ENCODE data around the gene PLEK2. TPM values are rescaled to one million over a fixed set of nuclear protein-coding genes. Genes with fewer than 3 reads are reported as not detected.
A peak's percentile ranks its signal among the peaks of the same experiment; 100 is the strongest.

Gene PLEK2
- total RNA-seq, 2 experiments from 2014 or later: 2.6 to 4.1 TPM

GRCh38 chr14:67393689-67394088, 18.3 kb downstream of the PLEK2 start:
- H3K4me3 Mint-ChIP-seq: no peak overlapping the region
- no peak for DNase-seq
- intact Hi-C loops (cut with micrococcal nuclease): no loop called here
- POLR2A ChIA-PET: no interaction called here
- CTCF ChIA-PET: interaction anchor here (0.8 to 1.8 kb wide), 2 partner anchors 108 to 178 kb away, joined by 3 to 6 read pairs; no protein-coding TSS in a partner anchor
- H3K36me3 Mint-ChIP-seq: no peaks in the 10 kb centered on the region
- no peaks in the 10 kb centered on the region for H3K9me3 Mint-ChIP-seq
- H3K27me3 Mint-ChIP-seq: no peaks in the 10 kb centered on the region
- peaks cover 7% of the 10 kb centered on the region for H3K4me1 Mint-ChIP-seq (ENCODE audit: low read depth)
- no peak overlapping the region for H3K27ac Mint-ChIP-seq

- intact Hi-C loops (cut with micrococcal nuclease): no loop called here
- no peaks in the 10 kb centered on the region for H3K27me3 Mint-ChIP-seq
- no peak overlapping the region for H3K4me3 Mint-ChIP-seq
- H3K36me3 Mint-ChIP-seq: no peaks in the 10 kb centered on the region
- peaks cover 7% of the 10 kb centered on the region for H3K4me1 Mint-ChIP-seq (ENCODE audit: low read depth)
- no peak overlapping the region for H3K27ac Mint-ChIP-seq
- ChIA-PET POLR2A (no interaction called here), CTCF (interaction anchor here (1.8 kb wide), 1 partner anchor 178 kb away, joined by 6 read pairs; no protein-coding TSS in a partner anchor)
- DNase-seq: no peak
- H3K9me3 Mint-ChIP-seq: no peaks in the 10 kb centered on the region
Observed at GRCh38 chr14:67392800-67393199, 19.2 kb downstream of the PLEK2 start.

GRCh38 chr14:67392123-67392522, 19.8 kb downstream of the PLEK2 start:
- POLR2A ChIA-PET: no interaction called here
- CTCF ChIA-PET: interaction anchor here (1.4 kb wide), 1 partner anchor 227 kb away, joined by 3 read pairs; no protein-coding TSS in a partner anchor
- no peak for DNase-seq
- peaks cover 2% of the 10 kb centered on the region for H3K36me3 Mint-ChIP-seq
- intact Hi-C loops (cut with micrococcal nuclease): no loop called here
- H3K27ac Mint-ChIP-seq: no peak overlapping the region
- H3K4me1 Mint-ChIP-seq (ENCODE audit: low read depth): peaks cover 7% of the 10 kb centered on the region
- H3K9me3 Mint-ChIP-seq: no peaks in the 10 kb centered on the region
- H3K4me3 Mint-ChIP-seq: no peak overlapping the region
- no peaks in the 10 kb centered on the region for H3K27me3 Mint-ChIP-seq

GRCh38 chr14:67391268-67391667, 20.7 kb downstream of the PLEK2 start:
- no peak overlapping the region for H3K27ac Mint-ChIP-seq
- peaks cover 9% of the 10 kb centered on the region for H3K36me3 Mint-ChIP-seq
- intact Hi-C loops (cut with micrococcal nuclease): no loop called here
- no peak overlapping the region for H3K4me3 Mint-ChIP-seq
- DNase-seq: no peak
- H3K4me1 Mint-ChIP-seq (ENCODE audit: low read depth): peaks cover 7% of the 10 kb centered on the region
- ChIA-PET CTCF (interaction anchor here (1.4 to 1.6 kb wide), 2 partner anchors 28 to 228 kb away, joined by 3 read pairs; no protein-coding TSS in a partner anchor), POLR2A (no interaction called here)
- H3K9me3 Mint-ChIP-seq: no peaks in the 10 kb centered on the region
- H3K27me3 Mint-ChIP-seq: no peaks in the 10 kb centered on the region

GRCh38 chr14:67389811-67390534, 22.0 kb downstream of the PLEK2 start:
- Mint-ChIP-seq H3K36me3 (peaks cover 20% of the 10 kb centered on the region), H3K27ac (no peak overlapping the region), H3K4me1 (ENCODE audit: low read depth) (peaks cover 7% of the 10 kb centered on the region), H3K27me3 (no peaks in the 10 kb centered on the region), H3K4me3 (no peak overlapping the region), H3K9me3 (no peaks in the 10 kb centered on the region)
- intact Hi-C loops (cut with micrococcal nuclease): no loop called here
- CTCF ChIA-PET: interaction anchor here (1.6 kb wide), 1 partner anchor 29 kb away, joined by 3 read pairs; no protein-coding TSS in a partner anchor
- POLR2A ChIA-PET: no interaction called here
- no peak for DNase-seq

GRCh38 chr14:67389275-67389674, 22.7 kb downstream of the PLEK2 start:
- peaks cover 27% of the 10 kb centered on the region for H3K36me3 Mint-ChIP-seq
- ChIA-PET CTCF (no interaction called here), POLR2A (no interaction called here)
- intact Hi-C loops (cut with micrococcal nuclease): no loop called here
- H3K27me3 Mint-ChIP-seq: no peaks in the 10 kb centered on the region
- peaks cover 7% of the 10 kb centered on the region for H3K4me1 Mint-ChIP-seq (ENCODE audit: low read depth)
- no peak for DNase-seq
- H3K27ac Mint-ChIP-seq: no peak overlapping the region
- H3K9me3 Mint-ChIP-seq: no peaks in the 10 kb centered on the region
- no peak overlapping the region for H3K4me3 Mint-ChIP-seq

GRCh38 chr14:67387195-67387594, 24.8 kb downstream of the PLEK2 start:
- Mint-ChIP-seq H3K9me3 (no peaks in the 10 kb centered on the region), H3K27me3 (no peaks in the 10 kb centered on the region), H3K27ac (no peak overlapping the region), H3K36me3 (peaks cover 41% of the 10 kb centered on the region), H3K4me1 (ENCODE audit: low read depth) (peaks cover 10% of the 10 kb centered on the region), H3K4me3 (no peak overlapping the region)
- DNase-seq: no peak
- CTCF ChIA-PET: interaction anchor here (0.8 to 2.0 kb wide), 2 partner anchors 28 to 184 kb away, joined by 3 to 7 read pairs; partner anchors contain the start of genes ATP6V1D and EIF2S1
- intact Hi-C loops (cut with micrococcal nuclease): no loop called here
- POLR2A ChIA-PET: no interaction called here

GRCh38 chr14:67385618-67386017, 26.3 kb downstream of the PLEK2 start:
- Mint-ChIP-seq H3K27me3 (no peaks in the 10 kb centered on the region), H3K36me3 (peaks cover 50% of the 10 kb centered on the region), H3K4me3 (no peak overlapping the region), H3K4me1 (ENCODE audit: low read depth) (peaks cover 4% of the 10 kb centered on the region), H3K9me3 (no peaks in the 10 kb centered on the region), H3K27ac (no peak overlapping the region)
- ChIA-PET POLR2A (no interaction called here), CTCF (interaction anchor here (0.7 to 2.0 kb wide), 3 partner anchors 24 to 186 kb away, joined by 3 to 7 read pairs (median 4); partner anchors contain the start of genes ATP6V1D and EIF2S1)
- intact Hi-C loops (cut with micrococcal nuclease): no loop called here
- DNase-seq: no peak

- no peak overlapping the region for H3K27ac Mint-ChIP-seq
- no peaks in the 10 kb centered on the region for H3K9me3 Mint-ChIP-seq
- ChIA-PET POLR2A (interaction anchor here (0.6 kb wide), 1 partner anchor 29 kb away, joined by 4 read pairs; no protein-coding TSS in a partner anchor), CTCF (no interaction called here)
- H3K4me3 Mint-ChIP-seq: no peak overlapping the region
- no peak for DNase-seq
- H3K4me1 Mint-ChIP-seq (ENCODE audit: low read depth): peaks cover 3% of the 10 kb centered on the region
- H3K27me3 Mint-ChIP-seq: no peaks in the 10 kb centered on the region
- H3K36me3 Mint-ChIP-seq: peaks cover 52% of the 10 kb centered on the region
- intact Hi-C loops (cut with micrococcal nuclease): no loop called here
Observed at GRCh38 chr14:67385120-67385519, 26.8 kb downstream of the PLEK2 start.

- CTCF ChIA-PET: no interaction called here
- no peaks in the 10 kb centered on the region for H3K27me3 Mint-ChIP-seq
Observed at GRCh38 chr14:67377916-67378315, 34.0 kb downstream of the PLEK2 start.

GRCh38 chr14:67373347-67373746, 38.6 kb downstream of the PLEK2 start:
- CTCF ChIA-PET: no interaction called here
- no peaks in the 10 kb centered on the region for H3K9me3 Mint-ChIP-seq
- no peak overlapping the region for H3K4me3 Mint-ChIP-seq
- peaks cover 46% of the 10 kb centered on the region for H3K36me3 Mint-ChIP-seq
- peak; percentile 49 for DNase-seq
- peak overlapping the region; percentile 86 for H3K27ac Mint-ChIP-seq
- H3K4me1 Mint-ChIP-seq (ENCODE audit: low read depth): peaks cover 52% of the 10 kb centered on the region
- H3K27me3 Mint-ChIP-seq: no peaks in the 10 kb centered on the region
- POLR2A ChIA-PET: no interaction called here
- intact Hi-C loops (cut with micrococcal nuclease): loop anchor here (1.0 kb wide), 1 partner anchor 13 kb away; the partner anchor contains the start of gene EIF2S1

More at GRCh38 chr14:67377916-67378315, 34.0 kb downstream of the PLEK2 start:
- Mint-ChIP-seq H3K27ac (no peak overlapping the region), H3K9me3 (no peaks in the 10 kb centered on the region), H3K36me3 (peaks cover 58% of the 10 kb centered on the region), H3K4me1 (ENCODE audit: low read depth) (peaks cover 26% of the 10 kb centered on the region), H3K4me3 (no peak overlapping the region)
- POLR2A ChIA-PET: no interaction called here
- intact Hi-C loops (cut with micrococcal nuclease): no loop called here
- peak; percentile 15 for DNase-seq

GRCh38 chr14:67372833-67373232, 39.1 kb downstream of the PLEK2 start:
- peaks cover 45% of the 10 kb centered on the region for H3K36me3 Mint-ChIP-seq
- H3K4me1 Mint-ChIP-seq (ENCODE audit: low read depth): peaks cover 53% of the 10 kb centered on the region
- intact Hi-C loops (cut with micrococcal nuclease): loop anchor here (1.0 kb wide), 1 partner anchor 13 kb away; the partner anchor contains the start of gene EIF2S1
- CTCF ChIA-PET: no interaction called here
- H3K4me3 Mint-ChIP-seq: no peak overlapping the region
- no peak for DNase-seq
- peak overlapping the region; percentile 86 for H3K27ac Mint-ChIP-seq
- H3K9me3 Mint-ChIP-seq: no peaks in the 10 kb centered on the region
- no peaks in the 10 kb centered on the region for H3K27me3 Mint-ChIP-seq
- POLR2A ChIA-PET: interaction anchor here (0.7 kb wide), 1 partner anchor 84 kb away, joined by 3 read pairs; no protein-coding TSS in a partner anchor

Data from activated CD4-positive, alpha-beta memory T cell treated with anti-CD3 and anti-CD28 coated beads for 36 hours (primary cell).